H1 (cell line): ENCODE measurements around the gene RFT1.

Experiments
- CHD1 ChIP-seq: IDR thresholded peaks from 2 replicates; pipeline ENCODE4 v1.6.1; 2012; ENCODE audit warnings: low read depth, low read length, improper control_type of control experiment
- POLR2A ChIP-seq, 2 experiments: IDR thresholded peaks; 1 replicate in 1 of 2; 2 replicates in 1 of 2; pipeline ENCODE4 v1.6.1; 2011; ENCODE audit warnings: low read depth in 2 of 2, low read length in 2 of 2, mild to moderate bottlenecking in 2 of 2; ENCODE audit errors: control extremely low read depth in 1 of 2
- POLR2AphosphoS5 ChIP-seq: IDR thresholded peaks from 2 replicates; pipeline ENCODE4 v1.6.1; 2011; ENCODE audit warnings: low read depth, low read length
- RFX5 ChIP-seq: IDR thresholded peaks from 2 replicates; pipeline ENCODE4 v1.6.1; 2011; ENCODE audit warnings: low read depth, low read length, improper control_type of control experiment, borderline replicate concordance
- TF ChIP-seq, protein P1 (sequence below), 3 experiments: IDR thresholded peaks; 1 replicate in 2 of 3; 2 replicates in 1 of 3; pipeline versions ENCODE4 v1.5.1 to v1.6.1; 2011; ENCODE audit warnings: low read length in 3 of 3, mild to moderate bottlenecking in 3 of 3, inconsistent platforms in 2 of 3, low read depth in 1 of 3, moderate library complexity in 1 of 3; ENCODE audit not compliant: insufficient read depth in 1 of 3; ENCODE audit errors: control extremely low read depth in 1 of 3

DNA sequence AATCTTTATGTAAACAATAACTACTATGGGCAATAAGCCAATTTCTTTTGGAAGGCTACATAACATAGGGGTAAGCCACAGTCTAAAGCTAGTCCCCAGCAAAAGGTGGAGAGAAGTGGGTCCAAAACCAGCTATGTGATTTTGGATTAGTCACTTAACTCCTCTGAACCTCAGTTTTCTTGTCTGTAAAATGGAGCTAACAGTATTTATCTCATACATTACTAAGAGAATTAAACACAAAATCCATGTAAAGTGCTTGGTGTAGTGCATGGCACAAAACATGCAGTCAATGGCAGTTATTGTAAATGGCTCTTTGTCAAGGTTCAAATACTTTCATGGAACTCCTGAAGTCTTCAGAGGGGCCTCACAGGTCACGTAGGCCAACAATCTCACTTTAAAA, 13.3 kb downstream of the RFT1 start:
- no peak for TF ChIP-seq POLR2AphosphoS5
- TF ChIP-seq, protein P1, sequence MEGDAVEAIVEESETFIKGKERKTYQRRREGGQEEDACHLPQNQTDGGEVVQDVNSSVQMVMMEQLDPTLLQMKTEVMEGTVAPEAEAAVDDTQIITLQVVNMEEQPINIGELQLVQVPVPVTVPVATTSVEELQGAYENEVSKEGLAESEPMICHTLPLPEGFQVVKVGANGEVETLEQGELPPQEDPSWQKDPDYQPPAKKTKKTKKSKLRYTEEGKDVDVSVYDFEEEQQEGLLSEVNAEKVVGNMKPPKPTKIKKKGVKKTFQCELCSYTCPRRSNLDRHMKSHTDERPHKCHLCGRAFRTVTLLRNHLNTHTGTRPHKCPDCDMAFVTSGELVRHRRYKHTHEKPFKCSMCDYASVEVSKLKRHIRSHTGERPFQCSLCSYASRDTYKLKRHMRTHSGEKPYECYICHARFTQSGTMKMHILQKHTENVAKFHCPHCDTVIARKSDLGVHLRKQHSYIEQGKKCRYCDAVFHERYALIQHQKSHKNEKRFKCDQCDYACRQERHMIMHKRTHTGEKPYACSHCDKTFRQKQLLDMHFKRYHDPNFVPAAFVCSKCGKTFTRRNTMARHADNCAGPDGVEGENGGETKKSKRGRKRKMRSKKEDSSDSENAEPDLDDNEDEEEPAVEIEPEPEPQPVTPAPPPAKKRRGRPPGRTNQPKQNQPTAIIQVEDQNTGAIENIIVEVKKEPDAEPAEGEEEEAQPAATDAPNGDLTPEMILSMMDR (IDR thresholded peaks at IDR 0.05; ENCODE audit: control extremely low read depth in 1 of 3, insufficient read depth in 1 of 3, low read depth in 1 of 3, low read length in 3 of 3): no peak
- no peak for TF ChIP-seq POLR2A (IDR thresholded peaks at IDR 0.05; ENCODE audit: control extremely low read depth in 1 of 2, low read depth in 2 of 2, low read length in 2 of 2)
- no peak for TF ChIP-seq CHD1
- TF ChIP-seq RFX5: no peak
